MM.1S (cell line): Measurements from ENCODE around the gene RITA1.

ENCODE experiments used
- DNase-seq: peaks from one replicate; pipeline ENCODE4 v3.0.0-alpha.2; 2015
- H2AFZ ChIP-seq: fragments of 300-600 bp; sonication (generic); 2 replicates; pipeline ENCODE4 v1.6.0; 2016; ENCODE audit warnings: antibody characterized with exemption, low read length
- H3F3A ChIP-seq: fragments of 300-600 bp; sonication (generic); 2 replicates; pipeline ENCODE4 v1.6.1; 2016; ENCODE audit warnings: mild to moderate bottlenecking, antibody characterized with exemption, low read length, moderate library complexity, mixed read lengths; ENCODE audit not compliant: insufficient read depth
- H3K27ac ChIP-seq: fragments of 300-600 bp; sonication (generic); 2 replicates; pipeline ENCODE4 v1.5.1; 2016; ENCODE audit warnings: mild to moderate bottlenecking, low read length
- H3K27me3 ChIP-seq: fragments of 300-600 bp; sonication (generic); replicated peaks from 2 replicates; pipeline ENCODE4 v1.6.0; 2016; ENCODE audit warnings: low read length; ENCODE audit not compliant: insufficient read depth
- H3K36me3 ChIP-seq: fragments of 300-600 bp; sonication (generic); replicated peaks from 2 replicates; pipeline ENCODE4 v1.6.1; 2016; ENCODE audit warnings: mild to moderate bottlenecking, low read length, mixed read lengths; ENCODE audit not compliant: insufficient read depth
- H3K4me1 ChIP-seq: fragments of 300-600 bp; sonication (generic); 2 replicates; pipeline ENCODE4 v1.6.1; 2016; ENCODE audit warnings: low read length, mixed read lengths
- H3K4me2 ChIP-seq: fragments of 300-600 bp; sonication (generic); 2 replicates; pipeline ENCODE4 v1.6.0; 2016; ENCODE audit warnings: low read depth, low read length
- H3K4me3 ChIP-seq: fragments of 300-600 bp; sonication (generic); 2 replicates; pipeline ENCODE4 v1.5.1; 2016; ENCODE audit warnings: low read length, mixed read lengths
- H3K79me2 ChIP-seq: fragments of 300-600 bp; sonication (generic); 2 replicates; pipeline ENCODE4 v1.6.1; 2016; ENCODE audit warnings: mixed run types, low read length, mixed read lengths
- H3K9ac ChIP-seq: fragments of 300-600 bp; sonication (generic); 2 replicates; pipeline ENCODE4 v1.6.1; 2016; ENCODE audit warnings: low read length, mixed read lengths
- H3K9me2 ChIP-seq: fragments of 300-600 bp; sonication (generic); replicated peaks from 2 replicates; pipeline ENCODE4 v1.6.1; 2016; ENCODE audit warnings: mild to moderate bottlenecking, low read length, mixed read lengths; ENCODE audit not compliant: insufficient read depth
- H3K9me3 ChIP-seq: fragments of 300-600 bp; sonication (generic); replicated peaks from 2 replicates; pipeline ENCODE4 v1.6.1; 2016; ENCODE audit warnings: mild to moderate bottlenecking, low read length, mixed read lengths; ENCODE audit not compliant: insufficient read depth
- H4K20me1 ChIP-seq: fragments of 300-600 bp; sonication (generic); 2 replicates; pipeline ENCODE4 v1.6.1; 2016; ENCODE audit warnings: mild to moderate bottlenecking, low read length, moderate library complexity, mixed read lengths; ENCODE audit not compliant: insufficient read depth
- CTCF ChIP-seq: fragments of 300-600 bp; sonication (generic); IDR thresholded peaks from 2 replicates; pipeline ENCODE4 v1.5.1; 2016; ENCODE audit warnings: antibody characterized with exemption, low read length, mixed read lengths
- EZH2 ChIP-seq: fragments of 300-600 bp; sonication (generic); optimal IDR thresholded peaks from 2 replicates; pipeline ENCODE3; 2017; ENCODE audit warnings: low read depth, mild to moderate bottlenecking, antibody characterized with exemption, low read length, mixed read lengths
- EZH2phosphoT487 ChIP-seq: fragments of 300-600 bp; sonication (generic); IDR thresholded peaks from 2 replicates; pipeline ENCODE4 v1.6.1; 2018; ENCODE audit warnings: antibody characterized with exemption, low read length

Gene RITA1

DNA sequence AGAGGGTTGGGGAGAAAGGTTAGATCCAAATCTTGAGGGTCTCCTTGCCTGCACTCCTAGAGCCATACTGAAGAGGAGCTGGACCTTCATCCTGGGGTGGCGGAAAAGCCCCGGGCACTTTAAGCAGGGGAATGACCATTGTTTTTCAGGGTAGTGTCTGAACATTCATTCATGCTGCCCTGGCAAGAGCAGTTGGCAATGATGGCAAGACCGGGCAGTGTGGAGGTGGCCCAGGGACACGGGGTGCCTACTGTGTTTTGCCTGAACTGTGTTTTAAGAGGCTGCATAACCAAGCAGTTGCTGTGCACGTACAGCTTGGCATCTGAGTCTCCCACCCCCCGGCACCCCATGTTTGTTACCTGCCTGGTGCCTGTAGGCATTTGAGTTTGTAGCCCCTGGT, 50.5 kb downstream of the RITA1 start:
- TF ChIP-seq EZH2 (no peak), CTCF (no peak), EZH2phosphoT487 (no peak)
- no peaks in the 10 kb centered on the region for H4K20me1 ChIP-seq
- H3K9ac ChIP-seq = no peak overlapping the region
- no peak for DNase-seq
- H3K4me2 ChIP-seq = no peak overlapping the region
- H3K36me3 ChIP-seq = no peaks in the 10 kb centered on the region
- no peaks in the 10 kb centered on the region for H3F3A ChIP-seq
- no peaks in the 10 kb centered on the region for H3K9me3 ChIP-seq
- H3K27me3 ChIP-seq = no peaks in the 10 kb centered on the region
- 0 out of 2 replicates have a peak, but pooled peaks cover under 1% of the 10 kb centered on the region for H3K79me2 ChIP-seq
- no peak overlapping the region for H3K27ac ChIP-seq
- no peak overlapping the region for H3K4me3 ChIP-seq
- H2AFZ ChIP-seq = no peak overlapping the region
- 0 out of 2 replicates have a peak, but pooled peaks cover under 1% of the 10 kb centered on the region for H3K4me1 ChIP-seq
- H3K9me2 ChIP-seq = no peaks in the 10 kb centered on the region

DNA sequence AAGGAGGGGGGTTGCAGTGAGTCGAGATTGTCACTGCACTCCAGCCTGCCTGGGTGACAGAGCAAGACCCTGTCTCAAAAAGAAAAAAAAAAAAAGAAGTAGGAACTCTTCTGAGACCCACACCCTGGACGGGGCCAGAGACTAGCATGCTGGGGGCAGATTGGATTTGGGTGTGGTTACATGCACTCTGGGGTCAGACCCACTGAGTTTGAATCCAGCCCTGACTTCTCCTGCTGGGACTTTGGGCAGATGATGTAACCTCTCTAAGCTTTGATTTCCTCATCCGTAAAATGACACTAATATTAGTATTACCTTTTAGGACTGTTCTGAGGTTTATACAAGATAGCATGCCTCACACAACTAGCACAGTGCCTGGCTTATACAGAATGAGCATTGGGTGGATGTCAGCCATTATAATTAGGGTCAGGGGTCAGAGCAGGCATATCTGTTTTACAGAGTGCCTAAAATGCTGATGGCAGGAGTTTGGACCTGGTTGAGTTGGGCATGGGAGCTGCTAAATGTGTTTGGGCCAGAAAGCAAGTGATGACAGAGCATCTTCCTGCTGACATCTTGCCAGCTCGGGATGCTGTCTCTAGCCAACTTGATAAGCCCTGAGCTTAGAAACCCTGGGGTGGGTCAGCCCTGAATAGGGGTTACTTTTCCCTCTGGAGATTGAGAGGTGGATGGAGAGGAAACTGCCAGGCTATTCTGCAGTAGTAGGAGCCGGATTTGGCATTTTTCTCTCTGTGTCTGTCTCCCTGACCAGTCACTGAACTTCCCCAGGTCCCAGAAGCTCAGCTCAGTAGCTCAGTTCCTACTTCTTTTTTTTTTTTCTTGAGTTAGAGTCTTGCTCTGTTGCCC, 51.2 kb downstream of the RITA1 start:
- Histone ChIP-seq H3K79me2 (no peaks in the 10 kb centered on the region), H3K36me3 (no peaks in the 10 kb centered on the region), H3F3A (no peaks in the 10 kb centered on the region), H4K20me1 (no peaks in the 10 kb centered on the region), H3K9me3 (no peaks in the 10 kb centered on the region), H3K4me1 (no peaks in the 10 kb centered on the region), H2AFZ (no peak overlapping the region), H3K27ac (no peak overlapping the region), H3K9ac (no peak overlapping the region), H3K4me3 (no peak overlapping the region), H3K9me2 (no peaks in the 10 kb centered on the region), H3K27me3 (no peaks in the 10 kb centered on the region), H3K4me2 (no peak overlapping the region)
- TF ChIP-seq EZH2 = no peak
- no peak for TF ChIP-seq EZH2phosphoT487
- TF ChIP-seq CTCF = no peak
- DNase-seq = no peak

DNA sequence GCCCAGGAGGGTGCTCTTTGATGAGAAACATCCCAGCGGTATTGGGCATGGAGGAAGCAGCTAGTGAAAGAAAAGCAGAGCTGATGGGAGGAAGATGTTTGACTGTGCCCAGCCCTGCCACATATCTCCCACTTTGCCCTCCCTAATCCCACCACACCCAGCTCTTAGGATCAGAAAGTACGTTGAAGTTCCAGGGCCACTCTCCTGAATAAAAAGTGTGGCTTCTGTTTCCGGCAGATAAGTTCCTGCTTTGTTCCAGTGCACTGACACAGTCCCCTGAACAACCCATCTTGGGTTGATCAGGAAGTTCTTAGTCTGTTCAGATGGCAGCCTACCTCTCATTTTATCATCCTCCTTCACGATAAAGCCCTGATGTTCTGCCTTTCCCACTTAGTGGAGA, 52.2 kb downstream of the RITA1 start:
- Histone ChIP-seq H3F3A (no peaks in the 10 kb centered on the region), H3K36me3 (no peaks in the 10 kb centered on the region), H3K79me2 (no peaks in the 10 kb centered on the region), H3K9me3 (no peaks in the 10 kb centered on the region), H3K9ac (no peak overlapping the region), H2AFZ (no peak overlapping the region), H3K9me2 (no peaks in the 10 kb centered on the region), H4K20me1 (no peaks in the 10 kb centered on the region), H3K4me3 (no peak overlapping the region), H3K27me3 (no peaks in the 10 kb centered on the region), H3K4me1 (no peaks in the 10 kb centered on the region), H3K27ac (no peak overlapping the region), H3K4me2 (no peak overlapping the region)
- no peak for TF ChIP-seq EZH2
- DNase-seq = no peak

DNA sequence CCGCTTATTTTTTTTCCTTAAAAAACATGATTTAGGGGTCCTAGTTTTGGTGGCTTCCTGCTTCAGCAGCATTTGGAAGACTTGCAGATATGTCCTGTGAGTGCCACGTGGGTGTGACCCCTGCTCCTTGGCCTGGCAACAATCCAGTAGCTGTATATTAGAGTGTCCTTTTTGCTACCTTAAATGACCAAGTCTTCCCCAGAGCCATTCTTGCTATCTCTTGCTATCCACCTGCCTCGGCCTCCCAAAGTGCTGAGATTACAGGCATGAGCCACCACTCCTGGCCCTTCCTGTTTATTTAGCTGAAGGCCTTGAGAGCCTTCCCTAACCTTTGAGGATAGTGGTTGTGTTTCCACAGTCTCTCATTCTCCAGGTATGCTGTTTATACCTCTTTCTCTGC, 52.8 kb downstream of the RITA1 start:
- H3K27ac ChIP-seq = no peak overlapping the region
- H3K36me3 ChIP-seq = no peaks in the 10 kb centered on the region
- no peak overlapping the region for H3K4me3 ChIP-seq
- no peaks in the 10 kb centered on the region for H3K27me3 ChIP-seq
- no peaks in the 10 kb centered on the region for H4K20me1 ChIP-seq
- no peaks in the 10 kb centered on the region for H3K9me2 ChIP-seq
- TF ChIP-seq CTCF = no peak
- no peak for TF ChIP-seq EZH2phosphoT487
- TF ChIP-seq EZH2 = no peak
- H2AFZ ChIP-seq = no peak overlapping the region
- H3K79me2 ChIP-seq = no peaks in the 10 kb centered on the region
- no peak for DNase-seq
- H3K9me3 ChIP-seq = no peaks in the 10 kb centered on the region
- H3K9ac ChIP-seq = no peak overlapping the region
- no peak overlapping the region for H3K4me2 ChIP-seq
- no peaks in the 10 kb centered on the region for H3F3A ChIP-seq
- H3K4me1 ChIP-seq = no peaks in the 10 kb centered on the region
